Astrocyte (in vitro differentiated cells and primary cell): ENCODE measurements around the gene ANKH. TPM values are rescaled to one million over a fixed set of nuclear protein-coding genes. Genes with fewer than 3 reads are reported as not detected.

Experiments used
- DNase-seq: peaks from one replicate; pipeline ENCODE4 v3.0.0-alpha.2; 2010; ENCODE audit warnings: low read depth
- FAIRE-seq: peaks from 2 replicates; lab custom pipeline; 2011; peaks lifted over from hg19 to GRCh38; lab: Jason Lieb, UNC
- H2AFZ ChIP-seq: 2 replicates; pipeline ENCODE4 v1.6.0; 2012; ENCODE audit warnings: low read depth, low read length, inconsistent platforms
- H3K27ac ChIP-seq: 2 replicates; pipeline ENCODE4 v1.5.1; 2011; ENCODE audit warnings: low read depth, low read length, inconsistent platforms
- H3K27me3 ChIP-seq: 2 replicates; pipeline ENCODE4 v1.6.0; 2011; ENCODE audit warnings: low read length, inconsistent platforms; ENCODE audit not compliant: insufficient read depth
- H3K36me3 ChIP-seq: 2 replicates; pipeline ENCODE4 v1.5.1; 2011; ENCODE audit warnings: low read length, inconsistent platforms; ENCODE audit not compliant: insufficient read depth
- H3K4me1 ChIP-seq: 2 replicates; pipeline ENCODE4 v1.5.1; 2011; ENCODE audit warnings: low read length, inconsistent platforms; ENCODE audit not compliant: insufficient read depth
- H3K4me2 ChIP-seq: 2 replicates; pipeline ENCODE4 v1.6.0; 2012; ENCODE audit warnings: low read length, inconsistent platforms
- H3K4me3 ChIP-seq: 2 replicates; pipeline ENCODE4 v1.5.1; 2011; ENCODE audit warnings: low read depth, mild to moderate bottlenecking, low read length, inconsistent platforms; ENCODE audit not compliant: insufficient read depth
- H3K79me2 ChIP-seq: 2 replicates; pipeline ENCODE4 v1.6.0; 2012; ENCODE audit warnings: mild to moderate bottlenecking, low read length, inconsistent platforms; ENCODE audit not compliant: insufficient read depth
- H3K9ac ChIP-seq: 2 replicates; pipeline ENCODE4 v1.6.0; 2012; ENCODE audit warnings: mild to moderate bottlenecking, low read length, inconsistent platforms
- H3K9me3 ChIP-seq: 2 replicates; pipeline ENCODE4 v1.5.1; 2012; ENCODE audit warnings: low read depth, mild to moderate bottlenecking, low read length, inconsistent platforms; ENCODE audit not compliant: insufficient read depth
- H4K20me1 ChIP-seq: 2 replicates; pipeline ENCODE4 v1.6.0; 2012; ENCODE audit warnings: low read length, inconsistent platforms; ENCODE audit not compliant: insufficient read depth
- H3K27ac Mint-ChIP-seq: one replicate; pipeline ENCODE4 v1.8.0; 2021; ENCODE audit warnings: mild to moderate bottlenecking, mixed read lengths; ENCODE audit not compliant: unreplicated experiment
- H3K27me3 Mint-ChIP-seq: one replicate; pipeline ENCODE4 v1.8.0; 2021; ENCODE audit warnings: low read depth, mixed read lengths; ENCODE audit not compliant: unreplicated experiment
- H3K36me3 Mint-ChIP-seq: one replicate; pipeline ENCODE4 v1.8.0; 2021; ENCODE audit warnings: low read depth, mixed read lengths; ENCODE audit not compliant: unreplicated experiment
- H3K4me1 Mint-ChIP-seq: one replicate; pipeline ENCODE4 v1.8.0; 2021; ENCODE audit warnings: low read depth, mixed read lengths; ENCODE audit not compliant: unreplicated experiment
- H3K4me3 Mint-ChIP-seq: one replicate; pipeline ENCODE4 v1.8.0; 2021; ENCODE audit warnings: mild to moderate bottlenecking, moderate library complexity, mixed read lengths; ENCODE audit not compliant: unreplicated experiment
- H3K9me3 Mint-ChIP-seq: one replicate; pipeline ENCODE4 v1.8.0; 2021; ENCODE audit warnings: mild to moderate bottlenecking, mixed read lengths; ENCODE audit not compliant: unreplicated experiment
- EZH2 ChIP-seq: IDR thresholded peaks from 2 replicates; pipeline ENCODE4 v1.6.1; 2012; ENCODE audit warnings: mild to moderate bottlenecking, low read length, inconsistent platforms; ENCODE audit not compliant: insufficient read depth
- total RNA-seq: library from RNA; stranded (reverse); gene quantifications from 2 replicates; pipeline ENCODE4 v1.2.1, GENCODE V29; 2021
- TF ChIP-seq, protein P1 (sequence below): IDR thresholded peaks from 2 replicates; pipeline ENCODE4 v1.5.1; 2011; ENCODE audit warnings: low read depth, mild to moderate bottlenecking, inconsistent platforms, low read length, moderate library complexity; ENCODE audit not compliant: insufficient read depth

The ANKH gene
- total RNA-seq, 1 donor from 2014 or later: 15.8 TPM

DNA sequence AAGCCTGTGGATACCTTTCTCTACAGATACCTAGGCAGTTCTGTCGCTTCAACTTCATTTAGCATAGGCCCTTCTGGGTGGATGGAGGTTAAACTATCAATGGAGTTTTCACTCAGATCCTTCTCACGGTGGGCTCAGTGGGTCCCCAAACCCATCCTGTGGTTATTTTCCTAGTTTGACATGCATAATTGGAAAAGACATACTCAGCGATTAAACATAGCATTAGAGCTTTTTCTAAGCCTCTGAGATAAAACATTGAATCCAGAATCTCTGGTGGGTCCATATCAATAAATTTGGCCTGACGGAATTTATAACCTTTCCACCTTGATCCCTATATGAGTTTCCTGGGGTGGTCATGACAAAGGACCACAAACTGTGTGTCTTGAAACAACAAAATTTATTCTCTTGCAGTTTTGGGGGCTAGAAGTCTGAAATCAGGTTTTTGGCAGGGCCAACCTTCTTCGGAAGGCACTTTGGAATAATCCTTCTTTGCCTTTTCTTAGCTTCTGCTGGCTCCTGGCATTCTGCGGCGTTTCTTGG lies 208.8 kb downstream of the ANKH start:
- Histone ChIP-seq H3K9me3 (no peaks in the 10 kb centered on the region), H3K27ac (no peak overlapping the region), H3K4me2 (peak overlapping the region; percentile 86), H4K20me1 (peaks cover 29% of the 10 kb centered on the region), H3K4me1 (peaks cover 22% of the 10 kb centered on the region), H2AFZ (no peak overlapping the region), H3K4me3 (no peak overlapping the region), H3K79me2 (peaks cover 30% of the 10 kb centered on the region), H3K36me3 (no peaks in the 10 kb centered on the region), H3K9ac (no peak overlapping the region), H3K27me3 (no peaks in the 10 kb centered on the region)
- Mint-ChIP-seq H3K4me1 (peaks cover 16% of the 10 kb centered on the region), H3K27ac (no peak overlapping the region), H3K27me3 (no peaks in the 10 kb centered on the region), H3K4me3 (peak overlapping the region; percentile 97), H3K36me3 (no peaks in the 10 kb centered on the region), H3K9me3 (no peaks in the 10 kb centered on the region)
- no peak for TF ChIP-seq EZH2
- TF ChIP-seq, protein P1, sequence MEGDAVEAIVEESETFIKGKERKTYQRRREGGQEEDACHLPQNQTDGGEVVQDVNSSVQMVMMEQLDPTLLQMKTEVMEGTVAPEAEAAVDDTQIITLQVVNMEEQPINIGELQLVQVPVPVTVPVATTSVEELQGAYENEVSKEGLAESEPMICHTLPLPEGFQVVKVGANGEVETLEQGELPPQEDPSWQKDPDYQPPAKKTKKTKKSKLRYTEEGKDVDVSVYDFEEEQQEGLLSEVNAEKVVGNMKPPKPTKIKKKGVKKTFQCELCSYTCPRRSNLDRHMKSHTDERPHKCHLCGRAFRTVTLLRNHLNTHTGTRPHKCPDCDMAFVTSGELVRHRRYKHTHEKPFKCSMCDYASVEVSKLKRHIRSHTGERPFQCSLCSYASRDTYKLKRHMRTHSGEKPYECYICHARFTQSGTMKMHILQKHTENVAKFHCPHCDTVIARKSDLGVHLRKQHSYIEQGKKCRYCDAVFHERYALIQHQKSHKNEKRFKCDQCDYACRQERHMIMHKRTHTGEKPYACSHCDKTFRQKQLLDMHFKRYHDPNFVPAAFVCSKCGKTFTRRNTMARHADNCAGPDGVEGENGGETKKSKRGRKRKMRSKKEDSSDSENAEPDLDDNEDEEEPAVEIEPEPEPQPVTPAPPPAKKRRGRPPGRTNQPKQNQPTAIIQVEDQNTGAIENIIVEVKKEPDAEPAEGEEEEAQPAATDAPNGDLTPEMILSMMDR: no peak
- DNase-seq (no peak), FAIRE-seq (no peak)

- H2AFZ ChIP-seq: no peak overlapping the region
- TF ChIP-seq, protein P1: no peak
- TF ChIP-seq EZH2: no peak
- H3K27ac ChIP-seq: no peak overlapping the region
- no peaks in the 10 kb centered on the region for H3K27me3 ChIP-seq
- H3K4me3 Mint-ChIP-seq: no peak overlapping the region
- H3K36me3 Mint-ChIP-seq: no peaks in the 10 kb centered on the region
- peaks cover 9% of the 10 kb centered on the region for H4K20me1 ChIP-seq
- H3K4me3 ChIP-seq: no peak overlapping the region
- DNase-seq: no peak
- no peak overlapping the region for H3K27ac Mint-ChIP-seq
- H3K9ac ChIP-seq: no peak overlapping the region
- H3K27me3 Mint-ChIP-seq: no peaks in the 10 kb centered on the region
- no peaks in the 10 kb centered on the region for H3K9me3 ChIP-seq
- FAIRE-seq: no peak
- peaks cover 6% of the 10 kb centered on the region for H3K4me1 Mint-ChIP-seq
- peaks cover 18% of the 10 kb centered on the region for H3K4me1 ChIP-seq
- no peak overlapping the region for H3K4me2 ChIP-seq
- H3K79me2 ChIP-seq: peaks cover 10% of the 10 kb centered on the region
- H3K9me3 Mint-ChIP-seq: no peaks in the 10 kb centered on the region
- H3K36me3 ChIP-seq: no peaks in the 10 kb centered on the region
Measured at GRCh38 chr5:14660833-14661232, 210.7 kb downstream of the ANKH start.

- H3K9ac ChIP-seq: no peak overlapping the region
- Mint-ChIP-seq H3K27me3 (peaks cover 2% of the 10 kb centered on the region), H3K27ac (no peak overlapping the region), H3K4me3 (no peak overlapping the region), H3K4me1 (peaks cover 4% of the 10 kb centered on the region), H3K36me3 (no peaks in the 10 kb centered on the region), H3K9me3 (no peaks in the 10 kb centered on the region)
- TF ChIP-seq, protein P1: no peak
- no peak for TF ChIP-seq EZH2
- H3K4me1 ChIP-seq: peaks cover 12% of the 10 kb centered on the region
- H3K27ac ChIP-seq: no peak overlapping the region
- H3K4me3 ChIP-seq: no peak overlapping the region
- no peaks in the 10 kb centered on the region for H3K9me3 ChIP-seq
- no peak for FAIRE-seq
- peak; percentile 71 for DNase-seq
- H3K36me3 ChIP-seq: no peaks in the 10 kb centered on the region
- peaks cover under 1% of the 10 kb centered on the region for H4K20me1 ChIP-seq
- no peak overlapping the region for H3K4me2 ChIP-seq
- H2AFZ ChIP-seq: no peak overlapping the region
- peaks cover 2% of the 10 kb centered on the region for H3K79me2 ChIP-seq
- H3K27me3 ChIP-seq: peaks cover 2% of the 10 kb centered on the region
Measured at GRCh38 chr5:14659821-14660607, 211.6 kb downstream of the ANKH start.
